Esophagus muscularis mucosa (tissue), 4 donors: ENCODE data around the gene ZC3H14. TPM values are rescaled to one million over a fixed set of nuclear protein-coding genes. Genes with fewer than 3 reads are reported as not detected.
A peak's percentile ranks its signal among the peaks of the same experiment; 100 is the strongest.

Source experiments
- DNase-seq: peaks from one replicate; pipeline ENCODE4 v3.0.0-alpha.2; 2017; ENCODE audit errors: extremely low spot score
- H3K27ac ChIP-seq, 4 donors: fragments of 200-600 bp; sonication (generic); replicated peaks in 1 of 4; 1 replicate in 3 of 4; 2 replicates in 1 of 4; pipeline ENCODE4 v1.5.1; 2016 to 2019; ENCODE audit warnings: mild to moderate bottlenecking in 1 of 4
- H3K27me3 ChIP-seq, 4 donors: fragments of 200-600 bp; sonication (generic); one replicate each; pipeline versions ENCODE4 v1.5.1 to v1.6.0; 2016 to 2019
- H3K36me3 ChIP-seq, 4 donors: fragments of 200-600 bp; sonication (generic); one replicate each; pipeline ENCODE4 v1.5.1; 2016 to 2019
- H3K4me1 ChIP-seq, 4 donors: fragments of 200-600 bp; sonication (generic); one replicate each; pipeline ENCODE4 v1.5.1; 2016 to 2019
- H3K4me3 ChIP-seq, 4 donors: fragments of 200-600 bp; sonication (generic); 1 replicate in 2 of 4; 2 replicates in 2 of 4; pipeline ENCODE4 v1.5.1; 2016 to 2019; ENCODE audit warnings: mild to moderate bottlenecking in 4 of 4, moderate library complexity in 1 of 4
- H3K9me3 ChIP-seq, 4 donors: fragments of 200-600 bp; sonication (generic); 1 replicate in 3 of 4; 2 replicates in 1 of 4; pipeline ENCODE4 v1.5.1; 2016 to 2019
- CTCF ChIP-seq, 3 experiments: fragments of 200-600 bp in 2 of 3; fragments of 450-650 bp in 1 of 3; sonication (generic) in 2 of 3; IDR thresholded peaks; one replicate each; pipeline ENCODE4 v1.5.1; 2017 to 2019; ENCODE audit warnings: antibody characterized with exemption in 3 of 3, mild to moderate bottlenecking in 2 of 3, moderate library complexity in 1 of 3
- EP300 ChIP-seq: sonication (generic); formaldehyde crosslinking; IDR thresholded peaks from one replicate; pipeline ENCODE4 v1.6.1; 2017; ENCODE audit warnings: antibody characterized with exemption
- POLR2A ChIP-seq: fragments of 450-650 bp; IDR thresholded peaks from one replicate; pipeline ENCODE4 v1.6.1; 2017; ENCODE audit warnings: antibody characterized with exemption, moderate library complexity, mild to moderate bottlenecking, low read depth
- POLR2AphosphoS5 ChIP-seq, 2 donors: sonication (generic); formaldehyde crosslinking; IDR thresholded peaks; one replicate each; pipeline ENCODE4 v1.6.1; 2017; ENCODE audit warnings: antibody characterized with exemption in 2 of 2
- WGBS: methylation state at CpG from one replicate; pipeline ENCODE4 v1.1.5; 2018; 5-methylcytosine and 5-hydroxymethylcytosine counted together
- intact Hi-C: fragments of 100-400 bp; cut with DNase I; formaldehyde crosslinking; loops from one replicate; pipeline ENCODE4 v1.15.1; 2023
- total RNA-seq, 4 donors: library from RNA; depleted of rRNA; stranded (reverse); fragments of >200 nt; gene quantifications; one replicate each; pipeline versions ENCODE4 v1.1.0 to v1.2.1, GENCODE V29; 2016

ZC3H14 gene
- total RNA-seq, 4 donors from 2014 or later: 48.6 to 60.0 (median 58.5) TPM

GRCh38 chr14:88551094-88551870 is 11.6 kb upstream of the ZC3H14 start:
- TF ChIP-seq CTCF (IDR thresholded peaks at IDR 0.05) (peak; percentile 45 to 57 (median 50)), POLR2AphosphoS5 (IDR thresholded peaks at IDR 0.05) (peak; percentile 82 to 86), POLR2A (no peak)
- intact Hi-C loops: loop anchor here (10.0 kb wide), 1 partner anchor 166 kb away; the partner anchor contains the start of gene SPATA7
- peaks cover 0 to 39% (median 33%) of the 10 kb centered on the region in 4 donors for H3K36me3 ChIP-seq
- peaks cover 39 to 72% (median 58%) of the 10 kb centered on the region in 4 donors for H3K4me1 ChIP-seq
- peak overlapping the region; percentile 81 to 90 (median 82) for H3K27ac ChIP-seq
- H3K4me3 ChIP-seq: peak overlapping the region; percentile 64 to 83 (median 70)
- no peaks in the 10 kb centered on the region for H3K9me3 ChIP-seq
- no peaks in the 10 kb centered on the region for H3K27me3 ChIP-seq
- 12% methylated on average over 32 of the region's 50 CpGs for WGBS
- no peak for DNase-seq

GRCh38 chr14:88551980-88552431 is 10.8 kb upstream of the ZC3H14 start:
- TF ChIP-seq POLR2A (no peak), CTCF (IDR thresholded peaks at IDR 0.05) (no peak), POLR2AphosphoS5 (IDR thresholded peaks at IDR 0.05) (no peak), EP300 (no peak)
- intact Hi-C loops: loop anchor here (10.0 kb wide), 1 partner anchor 167 kb away; the partner anchor contains the start of gene SPATA7
- Histone ChIP-seq H3K9me3 (no peaks in the 10 kb centered on the region), H3K36me3 (peaks cover 0 to 33% (median 29%) of the 10 kb centered on the region in 4 donors), H3K27me3 (no peaks in the 10 kb centered on the region), H3K4me1 (peaks cover 39 to 78% (median 60%) of the 10 kb centered on the region in 4 donors), H3K4me3 (peak overlapping the region; percentile 64 to 83 (median 70)), H3K27ac (peak overlapping the region; percentile 81 to 90 (median 82))
- WGBS: 18% methylated on average over 18 of the region's 23 CpGs
- no peak for DNase-seq

GRCh38 chr14:88552876-88553275 is 10.0 kb upstream of the ZC3H14 start:
- Histone ChIP-seq H3K4me3 (peak overlapping the region in 2 of 4 donors; percentile 64 to 69), H3K27me3 (no peaks in the 10 kb centered on the region), H3K9me3 (no peaks in the 10 kb centered on the region), H3K4me1 (peaks cover 38 to 76% (median 54%) of the 10 kb centered on the region in 4 donors), H3K27ac (peak overlapping the region in 3 of 4 donors; percentile 81 to 90 (median 81)), H3K36me3 (peaks cover 0 to 24% (median 24%) of the 10 kb centered on the region in 4 donors)
- 84% methylated on average over 2 of the region's 2 CpGs for WGBS
- TF ChIP-seq CTCF (IDR thresholded peaks at IDR 0.05) (no peak), POLR2AphosphoS5 (IDR thresholded peaks at IDR 0.05) (no peak), EP300 (no peak), POLR2A (no peak)
- no peak for DNase-seq
- intact Hi-C loops: loop anchor here (10.0 kb wide), 1 partner anchor 168 kb away; the partner anchor contains the start of gene SPATA7

- Histone ChIP-seq H3K4me1 (peaks cover 37 to 67% (median 54%) of the 10 kb centered on the region in 4 donors), H3K36me3 (peaks cover 0 to 13% (median 13%) of the 10 kb centered on the region in 4 donors), H3K27me3 (no peaks in the 10 kb centered on the region), H3K27ac (peak overlapping the region; percentile 89 to 94 (median 92)), H3K9me3 (no peaks in the 10 kb centered on the region), H3K4me3 (peak overlapping the region; percentile 74 to 96 (median 78))
- no peak for DNase-seq
- no peak for TF ChIP-seq CTCF (IDR thresholded peaks at IDR 0.05)
- TF ChIP-seq POLR2AphosphoS5 (IDR thresholded peaks at IDR 0.05): no peak
- no peak for TF ChIP-seq EP300
- TF ChIP-seq POLR2A: no peak
- intact Hi-C loops: loop anchor here (10.0 kb wide), 1 partner anchor 169 kb away; the partner anchor contains the start of gene SPATA7
- WGBS: 3% methylated on average over 19 of the region's 19 CpGs
Measured at GRCh38 chr14:88553886-88554456, 8.9 kb upstream of the ZC3H14 start.
